Body of pancreas (tissue), 4 donors: Measurements from ENCODE around the gene ISYNA1. TPM values are rescaled to one million over a fixed set of nuclear protein-coding genes. Genes with fewer than 3 reads are reported as not detected.
A peak's percentile ranks its signal among the peaks of the same experiment; 100 is the strongest.

Source experiments
- ATAC-seq: fragments of 150-250 bp; one replicate; pipeline ENCODE4 v1.9.1; 2016
- DNase-seq, 4 donors: peaks; one replicate each; pipeline ENCODE4 v3.0.0-alpha.2; 2019
- H3K27ac ChIP-seq, 4 donors: fragments of 200-600 bp; sonication (generic); 1 replicate in 3 of 4; 2 replicates in 1 of 4; pipeline versions ENCODE4 v1.5.1 to v1.6.1; 2016 to 2019; ENCODE audit warnings: mild to moderate bottlenecking in 1 of 4, mixed read lengths in 1 of 4, moderate library complexity in 1 of 4
- H3K27me3 ChIP-seq, 2 donors: fragments of 200-600 bp; sonication (generic); one replicate each; pipeline ENCODE4 v1.6.0; 2016; ENCODE audit warnings: mild to moderate bottlenecking in 1 of 2
- H3K36me3 ChIP-seq, 2 donors: fragments of 200-600 bp; sonication (generic); replicated peaks in 1 of 2; 2 replicates each; pipeline ENCODE4 v1.5.1; 2016; ENCODE audit warnings: low read depth in 2 of 2; ENCODE audit not compliant: insufficient read depth in 1 of 2
- H3K4me1 ChIP-seq: fragments of 200-600 bp; sonication (generic); one replicate; pipeline ENCODE4 v1.6.0; 2016
- H3K4me3 ChIP-seq, 2 donors: fragments of 200-600 bp; sonication (generic); 1 replicate in 1 of 2; 2 replicates in 1 of 2; pipeline ENCODE4 v1.5.1; 2016 to 2019
- H3K9me3 ChIP-seq, 3 donors: fragments of 200-600 bp; sonication (generic); 1 replicate in 2 of 3; 2 replicates in 1 of 3; pipeline ENCODE4 v1.5.1; 2016
- CTCF ChIP-seq, 7 experiments: fragments of 450-650 bp in 4 of 7; fragments of 200-600 bp in 3 of 7; sonication (generic) in 3 of 7; IDR thresholded peaks; one replicate each; pipeline ENCODE4 v1.5.1; 2016 to 2019; ENCODE audit warnings: antibody characterized with exemption in 7 of 7
- POLR2A ChIP-seq, 3 donors: fragments of 450-650 bp; IDR thresholded peaks; one replicate each; pipeline ENCODE4 v1.6.1; 2016; ENCODE audit warnings: antibody characterized with exemption in 3 of 3, mild to moderate bottlenecking in 2 of 3
- WGBS, 2 donors: methylation state at CpG; one replicate each; pipeline ENCODE4 v1.1.5; 2017; 5-methylcytosine and 5-hydroxymethylcytosine counted together
- intact Hi-C: fragments of 100-400 bp; cut with DNase I; formaldehyde crosslinking; loops from one replicate; pipeline ENCODE4 v1.15.1; 2023
- total RNA-seq, 2 donors: library from RNA; depleted of rRNA; stranded (reverse); fragments of >200 nt; gene quantifications; one replicate each; pipeline ENCODE4 v1.1.0, GENCODE V29; 2016

Gene ISYNA1
- total RNA-seq, 2 donors from 2014 or later, result 52.7 to 72.8 TPM

DNA sequence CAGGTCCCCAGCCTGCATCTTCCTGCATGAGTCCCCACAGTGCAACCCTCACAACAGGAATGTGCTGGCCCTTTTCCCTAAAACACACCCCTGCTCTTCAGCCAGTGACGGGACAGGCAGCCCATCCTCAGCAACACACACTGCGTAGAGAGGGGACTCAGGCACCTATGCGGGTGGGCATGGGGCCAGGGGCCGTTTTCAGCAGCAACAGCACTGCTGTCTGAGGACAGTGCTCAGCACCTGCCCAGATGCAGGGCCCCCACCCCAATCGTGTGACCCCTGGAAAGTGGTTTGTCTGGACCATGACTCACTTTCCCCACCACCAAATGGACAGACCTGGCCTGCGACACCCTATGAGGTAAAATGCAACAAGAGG, 28.0 kb upstream of the ISYNA1 start:
- ATAC-seq, result no peak
- no peak for TF ChIP-seq CTCF (IDR thresholded peaks at IDR 0.05)
- no peak for TF ChIP-seq POLR2A (IDR thresholded peaks at IDR 0.05)
- Histone ChIP-seq H3K27me3 (no peaks in the 10 kb centered on the region), H3K36me3 (peaks cover 0 to 5% of the 10 kb centered on the region in 2 donors), H3K9me3 (no peaks in the 10 kb centered on the region), H3K27ac (peak overlapping the region; percentile 71 to 89 (median 77)), H3K4me3 (no peak overlapping the region), H3K4me1 (peaks cover 66% of the 10 kb centered on the region)
- WGBS, 2 donors, result 83 to 100% methylated on average over 1 to 6 of the region's 6 CpGs
- no peak for DNase-seq
- intact Hi-C loops, result loop anchor here (10.0 kb wide), 1 partner anchor 99 kb away; no protein-coding TSS in a partner anchor

GRCh38 chr19:18465214-18465963, 27.5 kb upstream of the ISYNA1 start:
- H3K27ac ChIP-seq, result peak overlapping the region; percentile 71 to 89 (median 77)
- intact Hi-C loops, result loop anchor here (10.0 kb wide), 1 partner anchor 99 kb away; no protein-coding TSS in a partner anchor
- DNase-seq, result no peak
- peaks cover 0 to 7% of the 10 kb centered on the region in 2 donors for H3K36me3 ChIP-seq
- TF ChIP-seq POLR2A (IDR thresholded peaks at IDR 0.05) (no peak), CTCF (IDR thresholded peaks at IDR 0.05) (no peak)
- ATAC-seq, result no peak
- no peak overlapping the region for H3K4me3 ChIP-seq
- H3K9me3 ChIP-seq, result no peaks in the 10 kb centered on the region
- H3K27me3 ChIP-seq, result no peaks in the 10 kb centered on the region
- WGBS, 2 donors, result 81 to 83% methylated on average over 12 to 30 of the region's 30 CpGs
- H3K4me1 ChIP-seq, result peaks cover 68% of the 10 kb centered on the region

- no peaks in the 10 kb centered on the region for H3K27me3 ChIP-seq
- peak overlapping the region; percentile 71 to 89 (median 77) for H3K27ac ChIP-seq
- H3K36me3 ChIP-seq, result peaks cover 0 to 8% of the 10 kb centered on the region in 2 donors
- intact Hi-C loops, result loop anchor here (10.0 kb wide), 1 partner anchor 100 kb away; no protein-coding TSS in a partner anchor
- no peaks in the 10 kb centered on the region for H3K9me3 ChIP-seq
- peak in 2 of 3 donors; percentile 37 to 42 for TF ChIP-seq POLR2A (IDR thresholded peaks at IDR 0.05)
- TF ChIP-seq CTCF (IDR thresholded peaks at IDR 0.05), result no peak
- ATAC-seq, result peak; percentile 62
- peaks cover 66% of the 10 kb centered on the region for H3K4me1 ChIP-seq
- 0 to 2% methylated on average over 1 to 8 of the region's 8 CpGs for WGBS, 2 donors
- DNase-seq, result peak; percentile 73 to 92 (median 88)
- H3K4me3 ChIP-seq, result no peak overlapping the region
Observed at GRCh38 chr19:18464646-18465045, 26.7 kb upstream of the ISYNA1 start.

- peaks cover 0 to 8% of the 10 kb centered on the region in 2 donors for H3K36me3 ChIP-seq
- peaks cover 39% of the 10 kb centered on the region for H3K4me1 ChIP-seq
- WGBS, 2 donors, result 93 to 94% methylated on average over 6 to 17 of the region's 22 CpGs
- no peaks in the 10 kb centered on the region for H3K27me3 ChIP-seq
- no peaks in the 10 kb centered on the region for H3K9me3 ChIP-seq
- DNase-seq (no peak), ATAC-seq (no peak)
- TF ChIP-seq CTCF (IDR thresholded peaks at IDR 0.05) (no peak), POLR2A (IDR thresholded peaks at IDR 0.05) (no peak)
- no peak overlapping the region for H3K27ac ChIP-seq
- intact Hi-C loops, result loop anchor here (10.0 kb wide), 1 partner anchor 103 kb away; no protein-coding TSS in a partner anchor
- H3K4me3 ChIP-seq, result no peak overlapping the region
Observed at GRCh38 chr19:18461471-18461870, 23.5 kb upstream of the ISYNA1 start.
